ENCODE data around the gene ARHGAP4. TPM values are rescaled to one million over a fixed set of nuclear protein-coding genes. Genes with fewer than 3 reads are reported as not detected.

ARHGAP4 gene
- total RNA-seq, 1 experiment from 2014 or later = 67.4 TPM

GRCh38 chrX:153973127-153974002 is 47.3 kb upstream of the ARHGAP4 start:
- no peaks in the 10 kb centered on the region for H3K9me3 ChIP-seq (ENCODE audit: control insufficient read depth in 1 of 2, insufficient read depth in 1 of 2, low read depth in 1 of 2, low read length in 2 of 2)
- POLR2A ChIA-PET = interaction anchor here (0.9 to 1.3 kb wide), 2 partner anchors 10 to 26 kb away, joined by 3 read pairs; no protein-coding TSS in a partner anchor
- H3K4me1 ChIP-seq (ENCODE audit: control insufficient read depth in 1 of 2, insufficient read depth in 2 of 2, low read length in 2 of 2) = peaks cover 12 to 28% of the 10 kb centered on the region in 2 experiments
- no peak for DNase-seq (ENCODE audit: low read depth, low spot score)
- H3K9me2 ChIP-seq (ENCODE audit: insufficient read depth) = no peaks in the 10 kb centered on the region
- no peak overlapping the region for H2AFZ ChIP-seq (ENCODE audit: low read depth, low read length, poor library complexity, severe bottlenecking)
- peak overlapping the region; percentile 95 for H3K9ac ChIP-seq (ENCODE audit: low read length)
- RAD21 ChIA-PET (ENCODE audit: low non-redundant PET in 1 of 2, low total read pairs in 2 of 2, uncharacterized antibody in 2 of 2, unreplicated experiment in 2 of 2) = no interaction called here
- peaks cover 37% of the 10 kb centered on the region for H3K79me2 ChIP-seq (ENCODE audit: insufficient read depth, low read length)
- peak overlapping the region; percentile 85 for H3K4me2 ChIP-seq (ENCODE audit: low read length)
- TF ChIP-seq EZH2phosphoT487 (IDR thresholded peaks at IDR 0.05; ENCODE audit: borderline replicate concordance) (no peak), ZFX (IDR thresholded peaks at IDR 0.05) (peak; percentile 16; the same call in 1 of the 2 replicates), ATF3 (IDR thresholded peaks at IDR 0.05) (no peak), JUND (IDR thresholded peaks at IDR 0.05) (no peak)
- TF ChIP-seq, protein P1, sequence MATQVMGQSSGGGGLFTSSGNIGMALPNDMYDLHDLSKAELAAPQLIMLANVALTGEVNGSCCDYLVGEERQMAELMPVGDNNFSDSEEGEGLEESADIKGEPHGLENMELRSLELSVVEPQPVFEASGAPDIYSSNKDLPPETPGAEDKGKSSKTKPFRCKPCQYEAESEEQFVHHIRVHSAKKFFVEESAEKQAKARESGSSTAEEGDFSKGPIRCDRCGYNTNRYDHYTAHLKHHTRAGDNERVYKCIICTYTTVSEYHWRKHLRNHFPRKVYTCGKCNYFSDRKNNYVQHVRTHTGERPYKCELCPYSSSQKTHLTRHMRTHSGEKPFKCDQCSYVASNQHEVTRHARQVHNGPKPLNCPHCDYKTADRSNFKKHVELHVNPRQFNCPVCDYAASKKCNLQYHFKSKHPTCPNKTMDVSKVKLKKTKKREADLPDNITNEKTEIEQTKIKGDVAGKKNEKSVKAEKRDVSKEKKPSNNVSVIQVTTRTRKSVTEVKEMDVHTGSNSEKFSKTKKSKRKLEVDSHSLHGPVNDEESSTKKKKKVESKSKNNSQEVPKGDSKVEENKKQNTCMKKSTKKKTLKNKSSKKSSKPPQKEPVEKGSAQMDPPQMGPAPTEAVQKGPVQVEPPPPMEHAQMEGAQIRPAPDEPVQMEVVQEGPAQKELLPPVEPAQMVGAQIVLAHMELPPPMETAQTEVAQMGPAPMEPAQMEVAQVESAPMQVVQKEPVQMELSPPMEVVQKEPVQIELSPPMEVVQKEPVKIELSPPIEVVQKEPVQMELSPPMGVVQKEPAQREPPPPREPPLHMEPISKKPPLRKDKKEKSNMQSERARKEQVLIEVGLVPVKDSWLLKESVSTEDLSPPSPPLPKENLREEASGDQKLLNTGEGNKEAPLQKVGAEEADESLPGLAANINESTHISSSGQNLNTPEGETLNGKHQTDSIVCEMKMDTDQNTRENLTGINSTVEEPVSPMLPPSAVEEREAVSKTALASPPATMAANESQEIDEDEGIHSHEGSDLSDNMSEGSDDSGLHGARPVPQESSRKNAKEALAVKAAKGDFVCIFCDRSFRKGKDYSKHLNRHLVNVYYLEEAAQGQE (IDR thresholded peaks at IDR 0.05; ENCODE audit: low read depth) = no peak
- H3K4me3 ChIP-seq (replicated peaks in 1 of 2; ENCODE audit: low read depth in 1 of 2, low read length in 2 of 2) = peak overlapping the region; percentile 46 to 75
- peak overlapping the region; percentile 90 for H3K27ac ChIP-seq (ENCODE audit: low read depth, low read length)
- intact Hi-C loops (cut with micrococcal nuclease) = loop anchor here (10.0 kb wide), 1 partner anchor 421 kb away; the partner anchor contains the start of gene RPL10
- no peaks in the 10 kb centered on the region for H4K20me1 ChIP-seq (ENCODE audit: insufficient read depth)
- no peaks in the 10 kb centered on the region for H3K27me3 ChIP-seq (ENCODE audit: insufficient read depth, low read length)
- CTCF ChIA-PET = no interaction called here
- ATAC-seq = no peak
- peaks cover 0 to 6% of the 10 kb centered on the region in 2 experiments; a peak in 1 of 4 replicates for H3K36me3 ChIP-seq (ENCODE audit: control insufficient read depth in 1 of 2, insufficient read depth in 2 of 2, low read length in 2 of 2)
- BruUV-seq (replicated peaks) = TSS peak; percentile 83
